Raji (cell line): ENCODE results near the gene OPCML.

Experiments used
- POLR2A ChIP-seq: IDR thresholded peaks from 2 replicates; pipeline ENCODE4 v1.6.1; 2011; ENCODE audit warnings: low read depth, low read length, control low read depth; ENCODE audit not compliant: insufficient read depth

The OPCML gene

GRCh38 chr11:132941761-132942160, 590.5 kb downstream of the OPCML start:
- TF ChIP-seq POLR2A, result no peak

GRCh38 chr11:132941024-132941646, 591.2 kb downstream of the OPCML start:
- no peak for TF ChIP-seq POLR2A

GRCh38 chr11:132937016-132937415, 595.3 kb downstream of the OPCML start:
- no peak for TF ChIP-seq POLR2A

GRCh38 chr11:132935383-132935782, 596.9 kb downstream of the OPCML start:
- no peak for TF ChIP-seq POLR2A

GRCh38 chr11:132933703-132934102, 598.6 kb downstream of the OPCML start:
- TF ChIP-seq POLR2A, result no peak

GRCh38 chr11:132925825-132926469, 606.4 kb downstream of the OPCML start:
- no peak for TF ChIP-seq POLR2A

GRCh38 chr11:132921597-132921996, 610.7 kb downstream of the OPCML start:
- no peak for TF ChIP-seq POLR2A

- TF ChIP-seq POLR2A, result no peak
Observed at GRCh38 chr11:132920451-132921096, 611.7 kb downstream of the OPCML start.

- TF ChIP-seq POLR2A, result no peak
Observed at GRCh38 chr11:132914600-132914999, 617.7 kb downstream of the OPCML start.

GRCh38 chr11:132913886-132914285, 618.4 kb downstream of the OPCML start:
- no peak for TF ChIP-seq POLR2A

GRCh38 chr11:132913295-132913694, 619.0 kb downstream of the OPCML start:
- no peak for TF ChIP-seq POLR2A

GRCh38 chr11:132911186-132911585, 621.1 kb downstream of the OPCML start:
- no peak for TF ChIP-seq POLR2A

- no peak for TF ChIP-seq POLR2A
Observed at GRCh38 chr11:132910011-132910760, 622.1 kb downstream of the OPCML start.

- no peak for TF ChIP-seq POLR2A
Observed at GRCh38 chr11:132909021-132909606, 623.2 kb downstream of the OPCML start.

GRCh38 chr11:132908414-132908810, 623.9 kb downstream of the OPCML start:
- no peak for TF ChIP-seq POLR2A
